AG09309 (cell line): Measurements from ENCODE around the gene ABCB9.

Source experiments
- DNase-seq: peaks from one replicate; pipeline ENCODE4 v3.0.0-alpha.2; 2010; ENCODE audit warnings: low read depth
- H3K4me3 ChIP-seq: 2 replicates; pipeline ENCODE4 v1.5.1; 2011; ENCODE audit warnings: mild to moderate bottlenecking, low read depth, low read length, moderate library complexity; ENCODE audit not compliant: control insufficient read depth
- CTCF ChIP-seq: IDR thresholded peaks from 2 replicates; pipeline ENCODE4 v1.5.1; 2011; ENCODE audit warnings: mild to moderate bottlenecking, low read depth, low read length, inconsistent platforms; ENCODE audit not compliant: insufficient read depth, control insufficient read depth; ENCODE audit errors: missing control alignments

Gene ABCB9

GRCh38 chr12:122884091-122884826 is 82.0 kb downstream of the ABCB9 start:
- no peak for TF ChIP-seq CTCF
- DNase-seq, result no peak
- H3K4me3 ChIP-seq, result no peak overlapping the region

- TF ChIP-seq CTCF, result no peak
- H3K4me3 ChIP-seq, result no peak overlapping the region
Measured at GRCh38 chr12:122882908-122883558, 83.2 kb downstream of the ABCB9 start.

DNA sequence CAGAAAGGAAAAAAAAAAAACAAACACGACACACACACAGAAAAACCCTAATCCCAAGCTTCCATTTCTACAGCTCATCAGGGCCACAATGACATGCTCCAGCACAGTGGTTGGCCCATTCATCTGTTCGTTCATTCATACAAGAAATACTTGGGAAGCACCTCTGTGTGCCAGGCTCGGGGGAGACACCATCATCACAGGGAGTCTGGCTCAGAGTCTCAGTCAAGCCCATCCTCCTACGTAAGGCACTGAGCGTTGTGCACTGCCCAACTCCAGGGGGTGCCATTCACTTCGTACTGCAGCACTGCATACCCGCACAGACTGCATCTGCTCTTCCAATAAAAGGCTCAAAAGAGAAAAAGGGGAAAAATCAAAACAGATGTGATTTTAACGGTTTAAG is 85.6 kb downstream of the ABCB9 start:
- H3K4me3 ChIP-seq, result no peak overlapping the region
- no peak for DNase-seq
- peak; percentile 66 for TF ChIP-seq CTCF

More at GRCh38 chr12:122882908-122883558, 83.2 kb downstream of the ABCB9 start:
- no peak for DNase-seq

DNA sequence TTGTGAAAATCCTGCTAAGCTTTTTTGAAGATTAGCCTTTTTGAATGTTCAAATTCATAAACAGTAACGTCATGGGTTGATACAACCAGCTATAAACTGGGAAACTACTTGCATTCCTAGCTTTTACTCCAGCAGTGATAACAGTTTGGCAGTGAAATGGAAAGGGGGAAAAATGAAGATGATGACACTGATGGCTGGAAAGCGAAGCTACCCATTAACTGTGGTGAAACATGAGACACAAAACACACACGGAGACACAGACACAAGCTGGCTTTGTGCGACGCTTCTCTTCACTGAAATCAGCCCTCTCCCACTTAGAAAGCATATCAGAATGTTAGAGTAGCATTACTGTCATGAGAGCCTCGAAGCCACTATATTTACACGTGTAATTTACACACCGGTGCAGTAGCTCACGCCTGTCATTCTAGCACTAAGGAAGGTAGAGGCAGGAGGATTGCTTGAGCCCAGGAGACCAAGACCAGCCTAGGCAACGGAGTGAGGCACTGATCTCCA is 86.1 kb downstream of the ABCB9 start:
- no peak overlapping the region for H3K4me3 ChIP-seq
- no peak for TF ChIP-seq CTCF
- no peak for DNase-seq
